ENCODE results near the gene PLA2G2C.

- TF ChIP-seq CTCF (IDR thresholded peaks at IDR 0.05 in 8 of 11, conservative IDR thresholded peaks at IDR 0.05 in 3 of 11) (peak; percentile 89 to 97 (median 95)), POLR2A (IDR thresholded peaks at IDR 0.05) (no peak), POLR2AphosphoS5 (IDR thresholded peaks at IDR 0.05) (peak; percentile 21 to 55 (median 44))
These were observed 34.3 kb downstream of the PLA2G2C start for GRCh38 chr1:20151906-20152598.
